RWPE2 (cell line): ENCODE measurements around the gene GTPBP1.

Experiments used
- ATAC-seq: fragments of 200-7000 bp; cut with Tn5 transposase; 3 replicates; pipeline ENCODE4 v1.9.1; 2021; ENCODE audit warnings: low read depth
- DNase-seq: peaks from one replicate; pipeline ENCODE4 v3.0.0-alpha.2; 2020; ENCODE audit warnings: low spot score
- H3K27ac ChIP-seq: fragments of 450-650 bp; 2 replicates; pipeline ENCODE4 v1.5.1; 2017; ENCODE audit warnings: mild to moderate bottlenecking; ENCODE audit not compliant: poor library complexity, severe bottlenecking
- H3K27me3 ChIP-seq: fragments of 250-450 bp; sonication (Bioruptor Pico); 2 replicates; pipeline ENCODE4 v1.5.1; 2021; ENCODE audit warnings: mild to moderate bottlenecking, moderate library complexity; ENCODE audit not compliant: insufficient read depth, poor library complexity, severe bottlenecking
- H3K36me3 ChIP-seq: fragments of 250-450 bp; sonication (Bioruptor Pico); 2 replicates; pipeline ENCODE4 v1.5.1; 2020; ENCODE audit warnings: low read depth, mild to moderate bottlenecking, moderate library complexity
- H3K4me1 ChIP-seq: fragments of 250-450 bp; sonication (Bioruptor Pico); 2 replicates; pipeline ENCODE4 v1.5.1; 2021; ENCODE audit warnings: mild to moderate bottlenecking, moderate library complexity; ENCODE audit not compliant: insufficient read depth, poor library complexity, severe bottlenecking
- H3K4me3 ChIP-seq: fragments of 250-450 bp; sonication (Bioruptor Pico); 2 replicates; pipeline ENCODE4 v1.5.1; 2021; ENCODE audit warnings: mild to moderate bottlenecking, moderate library complexity; ENCODE audit not compliant: severe bottlenecking
- H3K9me3 ChIP-seq: fragments of 250-450 bp; sonication (Bioruptor Pico); 2 replicates; pipeline ENCODE4 v1.5.1; 2021; ENCODE audit warnings: mild to moderate bottlenecking, moderate library complexity; ENCODE audit not compliant: severe bottlenecking
- TF ChIP-seq, protein P1 (sequence below): fragments of 450-650 bp; IDR thresholded peaks from one replicate; pipeline ENCODE4 v1.5.1; 2017; ENCODE audit warnings: mild to moderate bottlenecking, moderate library complexity; ENCODE audit not compliant: poor library complexity, severe bottlenecking

GTPBP1 gene

DNA sequence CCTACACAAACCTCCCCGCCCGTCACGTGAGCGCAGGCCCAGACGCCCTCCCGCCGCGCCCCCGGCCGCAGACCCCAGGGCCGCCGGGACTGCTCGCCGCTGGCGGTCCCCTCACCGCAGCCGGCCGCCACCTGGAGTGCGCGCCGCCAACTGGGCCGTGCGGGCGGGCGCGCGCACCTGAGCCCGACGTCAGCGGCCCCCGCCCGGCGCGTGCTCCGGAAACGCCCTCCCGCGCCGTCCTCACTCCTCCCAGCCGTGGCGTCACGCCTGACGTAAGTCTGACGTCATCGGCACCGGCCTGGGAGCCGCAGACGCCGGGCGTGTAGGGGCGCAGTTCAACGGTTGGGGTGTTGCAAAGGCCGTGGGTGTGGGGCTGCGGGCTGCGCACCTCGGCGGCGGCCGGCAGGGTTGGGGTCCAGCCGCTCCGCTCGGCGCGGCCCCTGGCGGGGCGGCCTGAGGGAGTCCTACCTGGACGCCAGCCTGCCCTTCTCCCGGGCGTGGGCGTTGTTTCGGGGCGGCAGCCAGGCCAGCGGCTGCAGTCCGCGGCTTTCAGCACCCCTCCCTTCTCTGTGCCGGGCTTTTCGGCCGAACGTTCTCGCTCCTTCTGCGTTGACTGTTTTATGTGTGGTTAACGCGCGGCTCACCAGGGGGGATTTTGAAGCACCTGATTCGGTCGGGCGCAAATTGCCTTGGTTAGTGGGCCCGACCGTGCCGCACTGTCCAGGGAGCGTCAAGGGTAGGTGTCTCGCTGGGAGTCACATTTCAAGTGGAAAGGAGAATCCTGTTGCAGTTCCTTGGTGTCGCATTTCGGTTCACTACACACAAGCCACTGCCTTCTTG lies 4.7 kb upstream of the GTPBP1 start, which contains the start of gene JOSD1:
Gene JOSD1, minus strand, starts transcription at position 155 of the 840 bp plus-strand sequence. CDS start 956 bp downstream, outside the sequence.
- Histone ChIP-seq H3K36me3 (peaks cover 27% of the 10 kb centered on the region), H3K27me3 (no peaks in the 10 kb centered on the region), H3K27ac (peak within 1 kb of the TSS; percentile 75), H3K9me3 (no peaks in the 10 kb centered on the region), H3K4me3 (peak within 1 kb of the TSS; percentile 79), H3K4me1 (peaks cover 33% of the 10 kb centered on the region)
- DNase-seq: peak; percentile 92
- TF ChIP-seq, protein P1, sequence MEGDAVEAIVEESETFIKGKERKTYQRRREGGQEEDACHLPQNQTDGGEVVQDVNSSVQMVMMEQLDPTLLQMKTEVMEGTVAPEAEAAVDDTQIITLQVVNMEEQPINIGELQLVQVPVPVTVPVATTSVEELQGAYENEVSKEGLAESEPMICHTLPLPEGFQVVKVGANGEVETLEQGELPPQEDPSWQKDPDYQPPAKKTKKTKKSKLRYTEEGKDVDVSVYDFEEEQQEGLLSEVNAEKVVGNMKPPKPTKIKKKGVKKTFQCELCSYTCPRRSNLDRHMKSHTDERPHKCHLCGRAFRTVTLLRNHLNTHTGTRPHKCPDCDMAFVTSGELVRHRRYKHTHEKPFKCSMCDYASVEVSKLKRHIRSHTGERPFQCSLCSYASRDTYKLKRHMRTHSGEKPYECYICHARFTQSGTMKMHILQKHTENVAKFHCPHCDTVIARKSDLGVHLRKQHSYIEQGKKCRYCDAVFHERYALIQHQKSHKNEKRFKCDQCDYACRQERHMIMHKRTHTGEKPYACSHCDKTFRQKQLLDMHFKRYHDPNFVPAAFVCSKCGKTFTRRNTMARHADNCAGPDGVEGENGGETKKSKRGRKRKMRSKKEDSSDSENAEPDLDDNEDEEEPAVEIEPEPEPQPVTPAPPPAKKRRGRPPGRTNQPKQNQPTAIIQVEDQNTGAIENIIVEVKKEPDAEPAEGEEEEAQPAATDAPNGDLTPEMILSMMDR: no peak
- ATAC-seq: peak; percentile 7

DNA sequence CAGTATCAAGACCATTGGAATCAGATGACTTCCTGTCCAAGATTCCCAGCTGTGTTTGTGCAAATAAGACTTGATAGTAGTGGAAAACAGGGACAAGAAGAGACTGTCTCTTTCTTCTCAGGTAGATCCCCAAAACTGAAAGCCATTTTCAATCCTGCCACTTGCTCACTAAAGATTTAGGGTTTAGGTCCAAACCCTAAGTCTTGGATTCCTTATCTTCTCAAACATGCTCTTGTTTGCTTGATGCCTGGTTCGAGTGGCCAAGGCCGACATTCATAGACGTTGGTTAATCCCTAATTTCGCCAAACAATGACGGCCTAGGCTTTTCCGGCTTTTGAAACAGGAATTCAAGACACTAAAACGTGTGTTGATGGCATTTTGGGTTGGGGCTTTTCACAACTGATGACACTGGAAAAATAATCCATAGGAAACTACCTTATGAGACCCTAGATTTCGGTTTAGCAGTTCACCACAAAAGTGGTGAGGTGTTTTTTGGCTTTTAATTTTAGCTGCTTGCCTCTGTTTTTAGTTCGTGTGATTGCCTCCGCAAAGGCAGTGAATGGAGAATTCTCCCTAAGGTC lies 1.0 kb upstream of the GTPBP1 start:
- TF ChIP-seq, protein P1: no peak
- peaks cover 22% of the 10 kb centered on the region for H3K36me3 ChIP-seq
- peak overlapping the region; percentile 14 for H3K4me3 ChIP-seq
- ATAC-seq: no peak
- no peaks in the 10 kb centered on the region for H3K9me3 ChIP-seq
- DNase-seq: no peak
- H3K27me3 ChIP-seq: no peaks in the 10 kb centered on the region
- peaks cover 20% of the 10 kb centered on the region for H3K4me1 ChIP-seq
- peak overlapping the region; percentile 69 for H3K27ac ChIP-seq

DNA sequence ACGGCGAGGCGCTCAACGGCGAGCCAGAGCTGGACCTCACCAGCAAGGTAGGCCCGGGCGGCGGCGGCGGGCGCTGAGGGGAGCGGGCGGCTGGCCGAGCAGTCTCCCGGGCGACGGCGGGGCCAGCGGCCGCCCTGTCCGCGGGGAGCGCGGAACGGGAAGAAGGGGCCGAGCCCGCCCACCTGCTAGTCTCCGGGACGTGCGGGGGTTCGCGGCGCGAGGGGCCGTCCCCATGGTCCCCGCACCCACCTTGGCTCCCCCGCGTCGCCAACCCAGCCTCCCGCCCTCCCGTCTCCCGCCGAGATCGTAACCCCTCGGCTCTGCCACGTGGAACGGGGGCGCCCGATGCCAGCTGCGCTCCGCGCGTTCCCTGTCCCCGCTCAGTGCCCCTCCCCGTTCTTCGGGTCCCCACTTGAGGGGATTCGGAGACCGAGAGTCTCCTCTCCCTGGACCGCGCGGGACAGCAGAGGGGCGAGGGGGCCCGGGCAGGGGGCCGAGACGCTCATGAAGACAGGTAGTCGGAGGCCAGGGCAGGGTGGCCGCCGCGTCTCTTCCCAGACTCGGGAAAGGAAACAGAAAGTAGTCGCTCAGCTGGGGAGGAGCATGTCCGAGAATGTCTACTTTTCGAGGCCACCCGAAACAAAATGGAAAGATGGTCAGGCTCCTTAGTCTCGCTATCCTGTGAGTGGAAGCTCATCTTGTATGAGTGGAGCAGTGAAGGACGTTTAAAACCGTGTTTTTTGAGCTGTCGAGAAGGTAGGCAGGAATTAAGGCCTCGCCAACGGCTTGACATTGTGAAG lies 557 bp downstream of the GTPBP1 start:
- Histone ChIP-seq H3K27ac (peak overlapping the region; percentile 69), H3K27me3 (no peaks in the 10 kb centered on the region), H3K36me3 (peaks cover 38% of the 10 kb centered on the region), H3K4me3 (peak overlapping the region; percentile 62), H3K9me3 (no peaks in the 10 kb centered on the region), H3K4me1 (peaks cover 24% of the 10 kb centered on the region)
- TF ChIP-seq, protein P1: no peak
- DNase-seq (no peak), ATAC-seq (peak; percentile 1; the same call in 1 of the 3 replicates)

DNA sequence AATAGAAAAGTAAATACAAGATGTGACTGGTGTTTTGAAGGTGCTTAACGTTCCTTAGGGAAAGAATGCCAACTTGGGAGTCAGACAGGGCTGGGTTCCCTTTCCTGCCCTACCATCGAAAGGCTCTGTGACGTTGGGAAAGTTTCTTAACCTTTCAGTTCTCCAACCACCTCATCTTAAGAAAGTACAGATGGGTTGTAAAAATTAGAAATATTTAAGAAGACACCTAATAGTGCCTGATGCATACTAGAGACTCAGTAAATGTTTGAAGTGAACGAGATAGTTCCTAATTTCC lies 1.1 kb downstream of the GTPBP1 start:
- TF ChIP-seq, protein P1: no peak
- ATAC-seq (no peak), DNase-seq (no peak)
- peak overlapping the region; percentile 69 for H3K27ac ChIP-seq
- H3K4me1 ChIP-seq: peaks cover 24% of the 10 kb centered on the region
- peak overlapping the region; percentile 62 for H3K4me3 ChIP-seq
- no peaks in the 10 kb centered on the region for H3K27me3 ChIP-seq
- no peaks in the 10 kb centered on the region for H3K9me3 ChIP-seq
- H3K36me3 ChIP-seq: peaks cover 43% of the 10 kb centered on the region
